HG02852 (cell line): ENCODE measurements around the gene ITPKA.

Experiments
- ATAC-seq: cut with Tn5 transposase; IDR thresholded peaks from one replicate; pipeline ENCODE4 v1.9.1; 2021; ENCODE audit warnings: mild to moderate bottlenecking, moderate library complexity; ENCODE audit not compliant: unreplicated experiment

The ITPKA gene

GRCh38 chr15:41489641-41490040, 4.0 kb upstream of the ITPKA start:
- ATAC-seq = no peak

DNA sequence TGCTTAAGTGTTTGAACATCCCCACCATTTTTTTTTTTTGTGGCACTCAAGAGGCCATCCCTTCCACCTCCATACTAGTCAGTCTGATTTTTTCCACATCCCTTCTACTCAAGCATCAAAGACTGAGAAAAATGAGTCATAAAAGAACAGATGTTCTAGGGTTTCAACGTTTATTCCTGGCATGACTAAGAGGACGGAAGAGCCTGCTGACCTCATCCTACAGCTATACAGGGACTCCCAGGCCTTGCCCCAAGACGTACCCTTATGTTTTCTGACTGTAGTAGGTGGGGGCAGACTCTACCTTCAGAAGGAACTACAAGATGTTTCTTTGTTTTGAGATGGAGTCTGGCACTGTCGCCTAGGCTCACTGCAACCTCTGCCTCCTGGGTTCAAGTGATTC, 3.3 kb upstream of the ITPKA start:
- peak; percentile 29 for ATAC-seq

DNA sequence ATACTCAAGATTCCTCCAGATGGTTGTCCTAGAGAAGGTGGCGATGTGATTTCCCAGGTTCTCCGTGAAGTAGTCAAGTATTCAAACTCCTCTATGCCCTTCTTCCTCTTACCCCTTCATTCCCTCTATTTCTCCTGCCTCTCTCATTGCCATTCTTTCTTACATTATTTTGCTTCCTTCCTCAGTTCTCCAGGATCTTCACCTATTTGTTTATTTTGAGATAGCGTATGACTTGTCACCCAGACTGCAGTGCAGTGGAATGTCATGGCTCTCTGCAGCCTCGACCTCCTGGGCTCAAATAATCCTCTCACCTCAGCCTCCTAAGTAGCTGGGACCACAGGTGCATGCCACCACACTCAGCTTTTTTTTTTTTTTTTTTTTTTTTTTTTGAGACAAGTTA, 1.8 kb upstream of the ITPKA start:
- no peak for ATAC-seq

- no peak for ATAC-seq
Observed at GRCh38 chr15:41492597-41493204, 973 bp upstream of the ITPKA start.

DNA sequence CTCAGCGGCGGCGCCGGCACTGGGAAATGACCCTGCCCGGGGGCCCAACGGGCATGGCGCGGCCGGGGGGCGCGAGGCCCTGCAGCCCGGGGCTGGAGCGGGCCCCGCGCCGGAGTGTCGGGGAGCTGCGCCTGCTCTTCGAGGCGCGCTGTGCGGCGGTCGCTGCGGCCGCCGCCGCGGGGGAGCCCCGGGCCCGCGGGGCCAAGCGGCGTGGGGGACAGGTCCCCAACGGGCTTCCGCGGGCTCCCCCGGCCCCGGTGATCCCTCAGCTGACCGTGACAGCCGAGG, 172 bp downstream of the ITPKA start:
- peak; percentile 18 for ATAC-seq

- ATAC-seq = peak; percentile 11
Observed at GRCh38 chr15:41494190-41494921, 682 bp downstream of the ITPKA start.

GRCh38 chr15:41494922-41495735, 1.5 kb downstream of the ITPKA start:
- no peak for ATAC-seq

DNA sequence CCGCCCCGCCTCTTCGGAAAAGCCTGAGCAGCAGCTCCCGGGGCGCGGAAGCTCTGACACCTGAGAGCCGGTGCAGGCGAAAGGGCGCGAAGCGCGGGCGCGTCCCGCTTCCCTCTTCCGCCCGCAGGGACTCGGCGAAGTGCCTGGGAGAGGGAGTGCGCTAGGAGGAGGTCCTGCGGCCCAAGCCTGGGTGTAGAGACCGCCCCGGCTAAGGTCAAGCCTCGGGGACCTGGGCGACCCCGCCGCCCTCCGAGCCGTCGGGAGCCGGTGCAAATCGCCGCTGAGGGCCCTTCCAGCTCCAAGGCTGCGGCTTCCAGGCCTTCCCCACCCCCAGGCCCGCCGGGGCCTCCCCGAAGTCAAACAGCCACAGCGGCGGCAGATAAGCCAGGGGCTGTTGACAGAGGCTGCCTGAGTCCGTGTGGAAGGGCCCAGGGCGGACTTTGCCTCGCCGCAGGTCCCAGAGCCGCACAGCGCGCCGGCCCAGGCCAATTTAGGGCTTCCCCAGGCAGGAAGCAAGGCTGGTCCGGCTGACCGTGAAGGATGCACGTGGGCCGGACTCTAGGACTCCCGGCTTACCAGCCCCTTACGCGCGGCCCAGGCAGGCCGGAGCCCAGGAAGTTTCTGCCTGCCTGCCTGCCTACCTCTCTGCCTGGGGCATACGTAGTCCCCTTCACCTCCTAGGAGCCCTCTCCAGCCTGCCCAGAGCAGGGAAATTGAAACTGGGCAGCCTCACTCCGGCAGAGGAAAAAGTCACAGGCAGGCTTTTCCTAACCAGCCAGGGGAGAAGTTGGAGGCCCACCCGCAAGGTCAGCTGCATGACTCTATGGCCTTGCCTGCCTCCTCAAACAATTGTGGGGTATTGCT, 2.3 kb downstream of the ITPKA start:
- no peak for ATAC-seq

DNA sequence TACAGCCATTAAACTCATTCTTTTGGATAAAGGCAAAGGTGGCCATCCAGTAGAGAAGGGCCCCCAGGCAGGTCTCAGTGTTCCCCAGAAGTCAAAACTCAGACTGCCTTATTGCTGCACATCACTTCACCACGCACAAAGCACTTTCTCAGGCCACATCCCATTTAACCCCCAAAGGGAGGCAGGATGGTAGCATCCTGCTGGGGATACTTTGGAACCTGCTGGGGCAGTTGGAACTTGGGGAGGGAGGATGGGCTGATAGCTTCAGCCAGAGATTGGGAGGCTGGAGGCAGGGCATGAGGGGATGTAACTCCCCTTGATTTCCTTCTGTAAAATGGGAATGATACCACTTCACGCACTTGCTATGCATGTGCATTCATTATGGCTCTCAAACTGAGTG, 5.0 kb downstream of the ITPKA start:
- no peak for ATAC-seq

GRCh38 chr15:41499109-41499851, 5.6 kb downstream of the ITPKA start:
- no peak for ATAC-seq

DNA sequence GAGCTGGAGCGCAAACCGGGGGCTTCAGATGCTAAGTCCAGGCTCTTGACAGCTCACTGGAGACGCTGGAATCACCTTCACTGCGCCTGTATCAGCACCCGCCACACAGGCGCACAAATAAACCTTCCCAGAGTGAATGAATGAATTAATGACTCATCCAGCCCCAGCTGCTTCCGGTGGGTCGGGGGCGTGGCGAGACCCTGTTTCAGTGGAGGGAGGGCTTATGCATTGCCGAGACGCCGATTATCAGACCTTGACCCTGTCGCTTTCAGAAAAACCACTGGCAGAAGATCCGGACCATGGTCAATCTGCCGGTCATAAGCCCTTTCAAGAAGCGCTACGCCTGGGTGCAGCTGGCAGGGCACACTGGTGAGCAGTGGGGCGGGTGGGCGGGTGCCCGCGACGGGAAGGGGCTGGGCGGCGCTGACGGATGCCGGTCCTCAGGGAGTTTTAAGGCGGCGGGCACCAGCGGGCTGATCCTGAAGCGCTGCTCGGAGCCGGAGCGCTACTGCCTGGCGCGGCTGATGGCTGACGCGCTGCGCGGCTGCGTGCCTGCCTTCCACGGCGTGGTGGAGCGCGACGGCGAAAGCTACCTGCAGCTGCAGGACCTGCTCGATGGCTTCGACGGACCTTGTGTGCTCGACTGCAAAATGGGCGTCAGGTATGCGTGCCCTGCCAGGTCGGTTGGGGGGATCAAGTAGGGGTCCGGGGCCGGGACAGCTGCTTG, 7.7 kb downstream of the ITPKA start:
- ATAC-seq = no peak

GRCh38 chr15:41501931-41502794, 8.5 kb downstream of the ITPKA start:
- no peak for ATAC-seq

DNA sequence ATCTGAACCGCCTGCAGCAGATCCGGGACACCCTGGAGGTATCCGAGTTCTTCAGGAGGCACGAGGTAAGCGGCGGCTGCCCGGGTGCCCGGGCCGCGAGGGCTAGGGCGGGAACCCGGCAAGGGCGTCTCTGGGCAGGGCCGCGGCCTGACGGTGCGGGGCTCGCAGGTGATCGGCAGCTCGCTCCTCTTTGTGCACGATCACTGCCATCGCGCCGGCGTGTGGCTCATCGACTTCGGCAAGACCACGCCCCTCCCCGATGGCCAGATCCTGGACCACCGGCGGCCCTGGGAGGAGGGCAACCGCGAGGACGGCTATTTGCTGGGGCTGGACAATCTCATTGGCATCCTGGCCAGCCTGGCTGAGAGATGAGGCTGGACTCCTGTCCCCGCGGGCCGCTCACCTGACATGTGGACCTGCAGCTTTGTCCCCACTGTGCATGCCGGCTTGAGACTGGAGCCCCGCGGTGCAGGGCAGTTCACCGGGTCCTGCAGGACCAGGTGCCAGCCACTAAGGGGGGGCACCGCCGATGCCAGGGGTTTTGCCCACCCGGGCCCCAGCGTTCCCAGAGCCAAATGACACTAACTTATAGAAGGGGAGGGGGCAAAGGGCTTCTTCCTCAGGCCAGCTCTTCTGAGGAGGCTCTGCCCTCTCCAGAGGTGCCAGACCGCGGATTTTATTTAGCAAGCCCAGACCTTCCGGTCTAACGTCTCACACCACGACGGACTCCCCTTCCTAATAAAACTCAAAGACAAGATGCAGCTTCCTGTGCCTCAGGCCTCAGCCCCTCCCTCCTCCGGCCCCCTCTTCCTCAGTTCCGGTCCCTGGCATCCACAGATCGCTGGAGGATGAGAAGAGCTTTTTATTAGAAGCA, 9.4 kb downstream of the ITPKA start:
- no peak for ATAC-seq

DNA sequence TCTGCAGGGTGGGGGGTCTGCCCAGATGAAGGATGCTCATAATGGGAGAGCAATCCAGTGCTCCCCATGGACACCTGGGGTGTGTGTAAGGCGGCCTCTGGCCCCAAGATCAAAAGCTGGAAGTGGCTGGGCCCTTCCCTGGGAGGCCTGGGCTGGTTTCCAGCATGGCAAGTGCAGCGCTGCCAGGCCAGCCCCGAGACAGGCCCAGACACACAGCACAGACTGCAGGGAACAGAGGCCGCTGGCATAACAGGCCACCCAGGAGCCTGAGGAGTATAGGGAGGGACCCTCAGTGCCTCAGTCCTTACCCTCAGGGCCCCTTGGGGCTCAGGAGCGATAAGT, 10.0 kb downstream of the ITPKA start:
- no peak for ATAC-seq

GRCh38 chr15:41504751-41505492, 11.2 kb downstream of the ITPKA start:
- no peak for ATAC-seq

DNA sequence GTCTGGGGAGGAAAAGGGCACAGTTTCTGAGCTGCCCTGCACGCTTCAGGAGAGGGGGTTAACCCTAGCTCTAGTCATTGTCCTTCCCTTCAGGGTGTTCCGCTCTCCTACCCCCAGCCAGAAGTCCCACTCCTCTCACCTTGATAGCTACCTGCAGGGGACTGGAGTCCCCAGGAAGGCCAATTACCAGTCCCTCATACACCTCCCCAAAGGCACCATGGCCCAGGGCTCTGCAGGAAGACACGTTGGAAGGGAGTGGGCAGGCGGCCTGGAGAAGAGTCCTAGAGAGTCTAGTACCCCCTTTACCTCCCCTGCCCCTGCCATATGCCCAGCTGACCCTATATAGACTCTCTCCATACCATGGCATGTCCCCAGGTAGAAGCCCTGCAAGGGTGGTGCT, 12.1 kb downstream of the ITPKA start:
- no peak for ATAC-seq

DNA sequence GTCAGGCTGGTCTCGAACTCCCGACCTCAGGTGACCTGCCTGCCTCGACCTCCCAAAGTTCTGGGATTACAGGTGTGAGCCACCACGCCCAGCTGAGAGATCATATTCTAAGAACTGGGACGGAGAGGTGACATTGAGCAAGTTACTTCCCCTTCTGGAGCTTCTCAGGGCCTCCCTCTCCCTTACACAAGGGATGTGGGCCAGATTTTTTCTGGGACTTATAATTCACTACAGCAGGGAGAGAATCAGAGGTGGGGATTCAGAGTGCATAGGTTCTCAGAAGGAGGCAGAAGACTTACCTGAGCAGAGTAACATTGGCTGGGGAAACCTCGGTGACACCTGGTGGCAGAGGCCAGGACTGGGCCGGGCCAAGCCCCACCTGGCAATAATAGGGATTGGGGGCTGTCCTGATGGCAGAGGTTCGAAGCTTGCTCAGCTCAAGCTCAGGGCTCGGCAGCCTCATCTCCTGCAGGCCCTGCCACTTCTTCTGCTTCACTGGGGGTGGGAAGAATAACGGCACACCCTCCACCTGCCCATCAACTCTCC, 13.2 kb downstream of the ITPKA start:
- ATAC-seq = no peak
